Fibroblast of peridontal ligament (primary cell): ENCODE measurements around the gene BCL7B.
A peak's percentile ranks its signal among the peaks of the same experiment; 100 is the strongest.
"Not testable (repeated sequence)": the region's sequence is repeated elsewhere in the genome, so short reads cannot be mapped to it uniquely, and the experiment has no call there.

ENCODE experiments used
- DNase-seq: peaks from one replicate; pipeline ENCODE4 v3.0.0-alpha.2; 2010; ENCODE audit errors: extremely low read depth

Gene BCL7B

GRCh38 chr7:73572767-73573186 is 15.3 kb upstream of the BCL7B start:
- DNase-seq: no peak

DNA sequence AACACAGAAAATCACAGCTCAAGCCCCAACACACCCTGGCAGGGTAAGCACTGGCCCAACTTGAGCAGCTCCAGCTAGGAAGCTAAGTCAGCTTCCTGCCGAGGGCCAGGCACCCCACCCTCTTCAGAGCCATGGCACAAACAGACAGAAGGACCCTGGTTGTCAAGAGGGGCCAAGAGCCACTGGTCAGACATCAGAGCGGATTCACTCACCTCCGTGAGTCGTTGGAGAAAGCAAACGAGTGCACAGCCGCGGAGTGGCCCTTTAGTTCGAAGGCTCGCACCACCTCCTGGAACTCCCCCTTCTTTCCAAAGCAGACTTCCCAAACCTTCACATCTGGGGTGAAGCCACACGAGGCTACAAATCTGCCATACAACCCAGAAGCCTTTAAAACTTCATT is 13.5 kb upstream of the BCL7B start:
- DNase-seq: no peak

DNA sequence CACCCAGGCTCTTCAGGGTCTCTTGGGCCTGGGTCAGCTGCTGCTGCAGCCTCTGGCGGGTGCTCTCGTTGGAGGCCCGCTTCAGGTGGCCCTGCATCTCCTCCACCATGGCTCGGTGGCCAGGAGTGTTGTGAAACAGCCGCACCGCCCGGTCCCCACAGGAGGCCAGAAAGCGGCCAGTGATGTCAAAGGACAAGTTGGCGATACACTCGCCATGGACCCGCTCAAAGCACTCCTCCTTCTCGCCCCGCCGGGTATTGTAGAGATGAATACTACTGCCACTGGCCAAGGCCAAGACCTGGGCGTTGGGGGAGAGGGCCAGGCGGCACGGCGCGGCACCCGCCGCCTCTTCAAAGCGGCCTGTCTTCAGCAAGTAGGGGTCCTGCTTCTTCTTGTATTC is 13.0 kb upstream of the BCL7B start:
- no peak for DNase-seq

GRCh38 chr7:73569042-73569608 is 11.6 kb upstream of the BCL7B start:
- no peak for DNase-seq

DNA sequence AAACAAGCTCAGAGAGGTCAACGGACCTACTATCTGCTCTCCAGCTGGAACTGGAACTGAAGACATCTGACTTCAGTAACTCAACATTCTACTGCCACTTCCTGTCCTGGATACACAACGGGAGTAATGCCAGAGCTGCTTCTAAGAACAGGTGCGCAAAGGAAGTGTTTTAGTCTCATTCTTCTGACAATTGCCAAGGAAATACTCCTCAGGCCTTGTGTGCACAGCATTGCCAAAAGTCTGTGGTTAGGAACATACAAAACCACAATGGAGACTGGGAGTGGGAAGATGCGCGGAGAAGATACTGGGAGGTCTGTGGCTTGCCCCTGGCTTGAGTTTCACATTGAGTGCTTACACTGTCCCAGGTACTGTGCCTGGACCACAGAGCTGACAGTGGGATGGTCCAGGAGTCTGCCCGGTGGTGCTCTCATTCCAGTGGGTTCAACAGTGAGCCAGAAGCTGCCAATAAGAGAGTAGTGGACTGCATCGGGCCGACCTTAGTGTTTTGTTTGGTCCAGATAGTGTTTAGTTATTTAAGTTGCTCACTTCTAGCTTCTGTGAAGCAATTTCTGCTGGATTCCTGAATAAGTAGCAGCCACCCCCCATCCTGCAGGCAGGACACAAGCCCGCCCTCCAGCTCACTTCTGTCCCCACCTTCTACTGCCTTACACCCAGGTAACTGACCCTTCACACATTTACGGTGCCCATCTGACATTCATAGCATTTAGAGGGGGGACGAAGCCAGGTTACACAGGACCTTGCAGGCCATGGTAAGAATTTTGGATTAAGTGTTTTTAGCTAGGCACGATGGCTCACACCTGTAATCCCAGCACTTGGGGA is 10.6 kb upstream of the BCL7B start:
- DNase-seq: peak; percentile 32

GRCh38 chr7:73567140-73567539 is 9.7 kb upstream of the BCL7B start:
- no peak for DNase-seq

DNA sequence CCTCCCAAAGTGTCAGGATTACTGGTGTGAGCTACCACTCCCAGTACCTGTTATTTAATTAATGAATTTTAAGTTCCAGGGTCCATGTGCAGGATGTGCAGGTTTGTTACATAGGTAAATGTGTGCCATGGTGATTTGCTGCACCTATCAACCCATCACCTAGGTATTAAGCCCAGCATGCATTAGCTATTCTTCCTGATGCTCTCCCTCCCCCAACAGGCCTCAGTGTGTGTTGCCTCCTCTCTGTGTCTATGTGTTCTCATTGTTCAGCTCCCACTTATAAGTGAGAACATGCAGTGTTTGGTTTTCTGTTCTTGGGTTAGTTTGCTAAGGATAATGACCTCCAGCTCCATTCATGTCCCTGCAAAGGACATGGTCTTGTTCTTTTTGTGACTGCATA is 8.9 kb upstream of the BCL7B start:
- DNase-seq: not testable (repeated sequence)

GRCh38 chr7:73565675-73566340 is 8.3 kb upstream of the BCL7B start:
- DNase-seq: peak; percentile 52

- peak; percentile 88 for DNase-seq
Measured at GRCh38 chr7:73560109-73560835, 2.8 kb upstream of the BCL7B start.

DNA sequence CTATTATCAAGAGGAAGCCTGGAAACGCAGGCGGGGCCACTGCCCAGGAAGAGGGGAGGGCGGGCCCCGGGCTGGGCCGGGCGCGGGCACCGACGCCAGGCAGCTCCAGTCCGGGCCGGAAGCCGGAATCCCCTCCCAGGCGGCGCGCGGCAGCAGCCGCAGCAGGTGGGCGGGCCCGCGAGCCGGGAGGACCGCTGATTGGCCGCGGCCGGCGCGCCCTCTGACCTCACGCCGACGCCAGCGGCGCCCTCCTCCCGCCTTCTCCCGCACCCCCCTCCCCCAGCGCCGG is 438 bp downstream of the BCL7B start:
- peak; percentile 84 for DNase-seq

DNA sequence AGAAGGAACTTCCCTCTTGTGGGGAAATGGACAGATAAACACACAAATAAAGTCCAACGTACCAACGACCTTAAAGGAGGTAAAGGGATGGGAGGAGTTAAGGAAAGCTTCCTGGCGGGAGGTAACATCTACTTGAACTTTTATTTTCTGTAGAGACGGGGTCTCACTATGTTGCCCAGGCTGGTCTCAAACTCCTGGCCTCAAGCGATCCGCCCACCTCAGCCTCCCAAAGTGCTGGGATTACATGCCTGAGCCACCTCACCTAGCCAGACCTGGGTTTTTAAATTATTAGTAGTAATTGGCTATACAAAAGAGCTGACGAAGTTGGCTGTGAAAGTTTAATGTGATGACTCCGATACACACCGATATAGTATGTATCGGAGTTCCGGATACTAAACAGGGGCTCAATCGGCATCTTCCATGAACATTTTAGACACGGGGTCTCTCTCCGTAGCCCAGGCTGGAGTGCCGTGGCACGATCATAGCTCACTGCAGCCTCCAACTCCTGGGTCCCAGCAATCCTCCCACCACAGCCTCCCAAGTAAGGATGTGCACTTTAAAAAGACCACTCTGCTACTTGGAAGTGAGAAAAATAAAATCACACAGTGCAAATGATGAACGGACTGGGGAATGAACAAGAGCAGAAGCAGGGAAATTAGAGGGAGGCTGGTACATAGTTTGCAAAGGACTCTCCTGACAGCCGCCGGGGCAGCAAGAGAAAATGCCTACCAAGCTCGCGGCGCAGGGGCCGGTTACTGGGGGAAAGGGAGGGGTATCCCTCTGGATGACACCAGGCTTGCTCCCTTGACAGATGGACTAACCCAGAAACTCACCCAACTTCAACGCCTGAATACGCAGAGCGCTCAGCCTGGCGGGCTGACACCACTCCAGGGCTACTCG is 1.0 kb downstream of the BCL7B start:
- DNase-seq: no peak

- peak; percentile 9 for DNase-seq
Measured at GRCh38 chr7:73555411-73555982, 2.0 kb downstream of the BCL7B start.

DNA sequence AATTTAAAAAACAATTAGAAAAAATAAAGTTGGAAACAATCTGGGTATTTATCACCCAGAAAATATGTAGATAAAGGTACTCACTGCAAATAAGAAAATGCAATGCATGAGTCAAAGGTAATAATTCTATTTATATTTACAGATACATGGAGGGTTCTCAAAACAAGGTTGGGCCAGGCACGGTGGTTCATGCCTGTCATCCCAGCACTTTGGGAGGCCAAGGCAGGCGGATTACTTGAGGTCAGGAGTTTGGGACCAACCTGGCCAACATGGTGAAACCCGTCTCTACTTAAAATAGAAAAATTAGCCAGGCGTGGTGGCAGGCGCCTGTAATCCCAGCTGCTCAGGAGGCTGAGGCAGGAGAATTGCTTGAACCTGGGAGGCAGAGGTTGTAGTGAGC is 7.4 kb downstream of the BCL7B start:
- DNase-seq: not testable (repeated sequence)

- no peak for DNase-seq
Measured at GRCh38 chr7:73549176-73549575, 8.3 kb downstream of the BCL7B start.

GRCh38 chr7:73547841-73548240 is 9.6 kb downstream of the BCL7B start:
- no peak for DNase-seq

GRCh38 chr7:73544678-73545077 is 12.8 kb downstream of the BCL7B start:
- no peak for DNase-seq

- no peak for DNase-seq
Measured at GRCh38 chr7:73541722-73542121, 15.8 kb downstream of the BCL7B start.

- DNase-seq: no peak
Measured at GRCh38 chr7:73539709-73540108, 17.8 kb downstream of the BCL7B start.

- DNase-seq: not testable (repeated sequence)
Measured at GRCh38 chr7:73538510-73538909, 19.0 kb downstream of the BCL7B start.

DNA sequence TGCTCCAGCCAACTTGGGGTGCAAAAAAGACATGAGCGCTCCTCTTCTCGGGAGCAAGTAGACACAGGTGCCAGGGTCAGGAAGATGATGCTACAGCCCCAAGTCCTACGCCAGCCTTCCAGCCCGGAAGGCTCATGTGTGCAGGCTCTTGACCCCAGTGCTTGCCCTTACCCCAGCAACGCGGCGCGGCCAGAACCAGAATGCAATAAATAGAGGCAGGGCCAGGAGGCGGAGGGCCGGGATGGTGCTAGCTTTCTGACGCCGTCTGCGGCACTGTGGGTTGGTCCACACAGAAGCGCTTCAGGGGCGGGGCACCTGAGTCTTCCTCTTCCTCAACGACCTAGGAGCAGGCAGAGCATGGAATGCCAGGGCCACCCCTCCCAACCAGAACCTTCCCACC is 20.4 kb downstream of the BCL7B start:
- DNase-seq: no peak

DNA sequence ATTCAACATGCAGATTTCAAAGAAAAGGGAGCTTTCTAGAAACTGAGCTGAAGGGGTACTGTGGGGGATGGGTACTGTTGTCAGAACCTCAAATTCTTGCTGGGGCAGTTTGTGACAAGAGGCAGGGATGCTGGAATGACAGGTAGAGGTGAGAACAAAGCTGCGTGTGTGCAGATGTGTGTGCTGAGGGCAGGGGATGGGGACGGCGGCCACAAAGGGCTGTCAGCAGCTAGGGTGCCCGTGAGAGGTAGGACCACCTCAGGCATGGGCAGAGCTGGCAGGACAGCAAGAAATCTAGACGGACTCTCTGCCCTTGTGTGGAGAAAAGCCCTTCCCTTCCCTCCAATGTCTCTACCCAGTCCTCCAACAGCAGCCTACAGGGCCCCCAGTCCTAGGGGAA is 21.0 kb downstream of the BCL7B start:
- no peak for DNase-seq
